ENCODE measurements around the gene GPR12. TPM values are rescaled to one million over a fixed set of nuclear protein-coding genes. Genes with fewer than 3 reads are reported as not detected.

Gene GPR12
- total and polyA plus RNA-seq, 3 experiments from 2014 or later, result not detected

GRCh38 chr13:26708007-26708297 is 52.6 kb downstream of the GPR12 start:
- Mint-ChIP-seq H3K4me1 (no peaks in the 10 kb centered on the region), H3K27me3 (peaks cover 0 to 12% of the 10 kb centered on the region in 2 donors), H3K4me3 (no peak overlapping the region), H3K36me3 (peaks cover 0 to 7% (median 0%) of the 10 kb centered on the region in 3 donors), H3K9me3 (no peaks in the 10 kb centered on the region), H3K27ac (peak overlapping the region in 1 of 8 donors; percentile 11)
- no peak for DNase-seq
- no peak overlapping the region for H3K27ac ChIP-seq (ENCODE audit: low read depth, low read length)
- H3K27me3 ChIP-seq (ENCODE audit: insufficient read depth, low read length, poor library complexity, severe bottlenecking), result no peaks in the 10 kb centered on the region
- no peaks in the 10 kb centered on the region for H3K9me3 ChIP-seq (ENCODE audit: low read length)
- CTCF ChIA-PET, result interaction anchor here (1.4 to 4.0 kb wide), 4 partner anchors 9 to 523 kb away, joined by 4 to 14 read pairs (median 6); no protein-coding TSS in a partner anchor
- no peaks in the 10 kb centered on the region for H3K36me3 ChIP-seq (ENCODE audit: insufficient read depth, low read length)
- POLR2A ChIA-PET, result no interaction called here
- H3K4me3 ChIP-seq (ENCODE audit: low read length), result no peak overlapping the region
- no peaks in the 10 kb centered on the region for H3K4me1 ChIP-seq (ENCODE audit: insufficient read depth, low read length)

GRCh38 chr13:26707122-26708006 is 53.2 kb downstream of the GPR12 start:
- H3K27me3 Mint-ChIP-seq, result peaks cover 0 to 12% of the 10 kb centered on the region in 2 donors
- POLR2A ChIA-PET, result no interaction called here
- no peaks in the 10 kb centered on the region for H3K27me3 ChIP-seq (ENCODE audit: insufficient read depth, low read length, poor library complexity, severe bottlenecking)

GRCh38 chr13:26706381-26706780 is 54.2 kb downstream of the GPR12 start:
- H3K4me1 ChIP-seq (ENCODE audit: insufficient read depth, low read length), result no peaks in the 10 kb centered on the region
- Mint-ChIP-seq H3K9me3 (no peaks in the 10 kb centered on the region), H3K4me1 (no peaks in the 10 kb centered on the region), H3K27me3 (peaks cover 0 to 12% of the 10 kb centered on the region in 2 donors), H3K4me3 (no peak overlapping the region), H3K27ac (no peak overlapping the region), H3K36me3 (no peaks in the 10 kb centered on the region)
- CTCF ChIA-PET, result interaction anchor here (1.0 to 4.0 kb wide), 9 partner anchors 8 to 521 kb away, joined by 3 to 14 read pairs (median 5); no protein-coding TSS in a partner anchor
- no peak overlapping the region for H3K4me3 ChIP-seq (ENCODE audit: low read length)
- H3K9me3 ChIP-seq (ENCODE audit: low read length), result no peaks in the 10 kb centered on the region
- H3K27me3 ChIP-seq (ENCODE audit: insufficient read depth, low read length, poor library complexity, severe bottlenecking), result no peaks in the 10 kb centered on the region
- POLR2A ChIA-PET, result no interaction called here
- no peak overlapping the region for H3K27ac ChIP-seq (ENCODE audit: low read depth, low read length)
- DNase-seq, result no peak
- no peaks in the 10 kb centered on the region for H3K36me3 ChIP-seq (ENCODE audit: insufficient read depth, low read length)

More at GRCh38 chr13:26707122-26708006, 53.2 kb downstream of the GPR12 start:
- peaks cover 0 to under 1% (median 0%) of the 10 kb centered on the region in 3 donors for H3K36me3 Mint-ChIP-seq
- Histone ChIP-seq H3K4me3 (ENCODE audit: low read length) (no peak overlapping the region), H3K4me1 (ENCODE audit: insufficient read depth, low read length) (no peaks in the 10 kb centered on the region), H3K36me3 (ENCODE audit: insufficient read depth, low read length) (no peaks in the 10 kb centered on the region), H3K9me3 (ENCODE audit: low read length) (no peaks in the 10 kb centered on the region), H3K27ac (ENCODE audit: low read depth, low read length) (no peak overlapping the region)
- CTCF ChIA-PET, result interaction anchor here (1.2 to 4.0 kb wide), 7 partner anchors 9 to 522 kb away, joined by 3 to 14 read pairs (median 5); no protein-coding TSS in a partner anchor
- H3K4me3 Mint-ChIP-seq, result no peak overlapping the region
- no peaks in the 10 kb centered on the region for H3K4me1 Mint-ChIP-seq
- H3K9me3 Mint-ChIP-seq, result no peaks in the 10 kb centered on the region
- peak overlapping the region in 1 of 8 donors; percentile 11 for H3K27ac Mint-ChIP-seq
- peak in 3 of 5 donors; percentile 26 to 46 (median 33) for DNase-seq

- Mint-ChIP-seq H3K27ac (no peak overlapping the region), H3K27me3 (peaks cover 2 to 12% of the 10 kb centered on the region in 2 donors), H3K4me1 (no peaks in the 10 kb centered on the region), H3K36me3 (no peaks in the 10 kb centered on the region), H3K9me3 (no peaks in the 10 kb centered on the region), H3K4me3 (no peak overlapping the region)
- Histone ChIP-seq H3K4me1 (ENCODE audit: insufficient read depth, low read length) (no peaks in the 10 kb centered on the region), H3K27ac (ENCODE audit: low read depth, low read length) (no peak overlapping the region), H3K4me3 (ENCODE audit: low read length) (no peak overlapping the region), H3K27me3 (ENCODE audit: insufficient read depth, low read length, poor library complexity, severe bottlenecking) (no peaks in the 10 kb centered on the region), H3K36me3 (ENCODE audit: insufficient read depth, low read length) (no peaks in the 10 kb centered on the region), H3K9me3 (ENCODE audit: low read length) (no peaks in the 10 kb centered on the region)
- DNase-seq, result no peak
- ChIA-PET POLR2A (no interaction called here), CTCF (interaction anchor here (0.6 to 2.5 kb wide), 6 partner anchors 9 to 520 kb away, joined by 3 to 6 read pairs (median 3); no protein-coding TSS in a partner anchor)
Measured at GRCh38 chr13:26705536-26705935, 55.0 kb downstream of the GPR12 start.

Other genes with a start within 250 kb of the GPR12 start
- gene WASF3, start 203.1 kb downstream of the GPR12 start, total RNA-seq, result under 1 TPM; 0.20 to 0.24 TPM
- not detected for gene WASF3, start 203.1 kb downstream of the GPR12 start, polyA plus RNA-seq

Measured in CD8-positive, alpha-beta memory T cell (primary cell).